Right ventricle myocardium superior (tissue), 1 donor: ENCODE measurements around the gene SARDH. TPM values are rescaled to one million over a fixed set of nuclear protein-coding genes. Genes with fewer than 3 reads are reported as not detected.
"Not testable (repeated sequence)": the region's sequence is repeated elsewhere in the genome, so short reads cannot be mapped to it uniquely, and the experiment has no call there.

Experiments
- ATAC-seq: fragments of 200-7000 bp; cut with Tn5 transposase; one replicate; pipeline ENCODE4 v1.9.1; 2020; ENCODE audit warnings: mild to moderate bottlenecking; ENCODE audit not compliant: poor library complexity
- DNase-seq: peaks from one replicate; pipeline ENCODE4 v3.0.0-alpha.2; 2020
- intact Hi-C: fragments of 100-400 bp; cut with DNase I; formaldehyde crosslinking; loops from one replicate; pipeline ENCODE4 v1.11.2; 2022
- total RNA-seq: library from RNA; stranded (reverse); fragmentation: NEBNext Ultra II Directional; extraction: Animal tissue kit (Norgen Biotek cat#: 25700); gene quantifications from one replicate; pipeline ENCODE4 v1.2.1, GENCODE V29; 2021
- donor health status: DM: no; HTN: yes; CAD: no; lungs with severe emphysema.

The SARDH gene
- total RNA-seq, 1 donor from 2014 or later, result 0.94 TPM

DNA sequence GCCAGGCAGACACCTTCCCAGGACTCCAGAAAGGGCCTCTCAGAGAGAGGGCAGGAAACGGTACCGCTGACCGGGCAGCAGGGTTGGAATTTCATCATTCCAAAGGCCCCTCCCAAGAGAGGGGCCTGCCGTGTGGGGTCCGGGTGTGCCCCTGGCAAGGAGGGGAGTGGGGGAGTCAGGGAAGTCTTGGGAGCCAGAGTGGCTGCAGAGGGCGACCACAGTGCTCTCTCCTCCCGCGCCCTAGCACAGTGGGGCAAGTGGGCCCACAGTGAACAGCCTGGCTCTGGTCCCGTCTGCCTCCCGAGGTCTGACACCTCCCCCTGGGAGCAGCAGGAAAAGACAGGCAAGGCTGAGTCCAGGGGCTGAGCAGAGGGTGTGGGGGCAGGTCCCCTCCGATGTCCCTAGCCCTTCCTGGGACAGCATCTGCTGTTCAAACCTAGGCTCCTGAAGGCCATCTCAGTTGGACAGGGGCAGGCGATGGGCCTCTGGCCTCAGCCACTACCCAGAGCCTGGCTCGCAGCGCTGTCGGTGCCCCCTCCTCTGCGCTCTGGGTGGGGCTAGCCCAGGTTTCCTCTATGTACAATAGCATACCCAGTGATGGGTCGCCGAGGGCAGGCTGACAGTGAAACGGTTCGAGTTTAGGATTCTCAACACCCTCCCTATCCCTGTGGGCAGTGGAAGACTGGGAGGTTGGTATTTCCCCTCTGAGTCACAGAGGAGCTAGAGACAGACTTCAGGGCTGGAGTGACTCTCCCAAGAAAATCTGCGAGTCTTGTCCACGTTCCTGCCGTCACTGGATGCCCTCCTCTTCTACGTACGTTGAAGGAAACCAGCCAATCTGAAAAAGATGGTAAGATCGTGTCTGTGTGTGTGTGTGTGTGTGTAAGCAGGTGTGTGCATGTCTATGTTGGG is 25.4 kb upstream of the SARDH start:
- no peak for ATAC-seq
- peak; percentile 20 for DNase-seq
- intact Hi-C loops, result no loop called here

DNA sequence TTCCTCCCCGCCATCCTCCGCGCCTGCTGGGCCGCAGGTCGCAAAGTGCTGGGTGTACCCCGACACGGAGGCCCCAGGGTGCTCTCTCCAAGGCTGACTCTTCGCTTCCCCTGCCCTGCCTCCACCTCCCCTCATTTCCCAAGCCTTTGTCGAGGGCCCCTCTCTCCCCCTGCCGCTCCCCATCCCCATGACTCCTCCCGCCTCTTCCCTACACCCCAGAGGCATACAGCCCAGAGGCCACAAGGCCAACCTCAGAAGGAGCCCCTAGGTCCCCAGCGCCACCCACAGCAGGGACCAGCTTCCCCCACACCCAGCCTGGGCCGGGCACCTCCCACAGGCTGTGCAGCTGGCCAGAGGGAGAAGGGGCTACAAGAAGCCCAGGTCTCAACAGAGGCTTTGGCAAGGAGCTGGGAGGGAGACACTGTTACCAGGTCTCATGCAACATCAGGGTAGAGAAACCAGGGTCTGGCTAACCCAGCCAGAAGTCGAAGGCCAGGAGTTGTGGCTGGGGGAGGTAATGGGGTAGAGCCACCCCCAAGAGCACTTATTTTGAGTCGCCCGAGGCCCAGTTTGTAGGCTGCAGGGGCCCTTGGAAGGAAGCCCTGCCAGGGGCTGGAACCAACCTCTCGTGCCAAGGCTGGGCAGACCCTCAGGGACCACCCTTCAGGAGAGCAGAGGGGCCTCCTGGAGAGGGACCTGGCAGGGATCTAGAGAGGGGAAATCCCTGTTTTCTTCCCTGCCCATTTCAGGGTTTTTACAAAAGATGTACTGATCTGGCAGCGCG is 24.5 kb upstream of the SARDH start:
- intact Hi-C loops, result no loop called here
- no peak for ATAC-seq
- no peak for DNase-seq

DNA sequence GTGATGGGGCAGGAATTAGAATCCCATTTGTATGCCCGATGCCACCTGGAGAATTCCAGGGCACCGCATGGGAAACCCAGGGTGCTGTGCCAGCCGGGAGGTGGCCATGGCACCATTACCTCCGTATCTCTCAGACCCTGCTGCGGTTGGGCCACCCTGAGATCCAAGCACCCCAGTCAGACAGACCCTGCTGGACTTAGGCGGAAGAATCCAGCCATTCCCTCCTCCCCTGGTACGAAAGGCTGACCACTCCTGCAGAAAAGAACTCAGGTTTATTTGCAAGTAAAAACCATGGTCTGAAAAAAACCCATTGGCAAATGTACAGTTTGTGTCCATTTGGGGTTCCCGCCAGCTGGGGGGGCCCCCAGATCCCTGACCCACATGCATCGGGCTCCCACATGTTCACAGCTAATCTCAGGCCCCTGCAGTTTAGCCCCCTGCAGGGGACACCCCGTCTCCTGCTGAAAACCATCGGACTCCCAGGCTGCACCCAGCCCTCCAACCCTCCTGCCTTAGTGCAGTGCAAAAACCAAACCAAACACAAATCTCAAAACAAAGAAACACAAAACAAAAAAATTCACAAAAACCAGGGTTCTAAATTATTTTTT is 23.6 kb upstream of the SARDH start:
- ATAC-seq, result no peak
- intact Hi-C loops, result no loop called here
- no peak for DNase-seq

DNA sequence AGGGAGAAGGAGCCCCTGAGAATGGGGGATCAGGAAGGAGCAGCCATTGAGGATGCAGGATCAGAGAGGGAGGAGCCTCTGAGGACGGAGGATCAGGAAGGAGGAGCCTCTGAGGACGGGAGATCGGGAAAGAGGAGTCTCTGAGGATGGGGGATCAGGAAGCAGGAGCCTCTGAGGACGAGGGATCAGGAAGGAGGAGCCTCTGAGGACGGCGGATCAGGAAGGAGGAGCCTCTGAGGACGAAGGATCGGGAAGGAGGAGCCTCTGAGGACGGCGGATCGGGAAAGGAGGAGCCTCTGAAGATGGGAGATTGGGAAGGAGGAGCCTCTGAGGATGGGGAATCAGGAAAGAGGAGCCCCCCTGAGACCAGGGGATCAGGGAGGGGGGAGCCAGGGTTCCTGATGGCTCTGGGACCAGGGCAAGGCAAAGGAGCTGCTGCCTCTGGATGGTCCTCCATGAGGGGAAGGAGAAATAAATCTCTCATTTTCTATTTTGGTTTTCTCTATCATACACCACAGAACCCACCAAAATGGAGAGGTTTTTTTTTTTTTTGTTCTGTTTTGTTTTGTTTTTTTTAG is 22.6 kb upstream of the SARDH start:
- ATAC-seq, result no peak
- intact Hi-C loops, result no loop called here

DNA sequence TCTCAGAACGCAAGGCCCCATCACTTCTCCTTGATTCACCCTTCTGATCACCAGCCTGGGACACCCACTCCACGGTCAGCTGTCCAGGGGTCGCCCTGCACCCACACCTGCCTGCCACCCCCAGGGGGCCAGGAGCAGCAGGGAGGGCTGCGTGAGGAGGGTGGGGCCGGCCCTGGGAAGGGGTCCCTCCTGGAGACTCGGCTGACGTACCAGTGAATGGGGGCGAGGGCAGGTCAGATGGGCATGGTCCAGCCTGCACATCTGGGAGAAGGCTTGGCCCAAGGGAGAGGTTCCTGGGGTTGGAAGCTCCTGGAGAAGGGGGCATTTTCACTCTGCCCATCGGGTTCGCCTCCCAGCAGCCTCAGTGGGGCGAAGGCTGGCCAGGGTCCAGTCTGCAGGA is 21.8 kb upstream of the SARDH start:
- intact Hi-C loops, result no loop called here
- peak; percentile 7 for ATAC-seq
- no peak for DNase-seq

More for the DNA sequence above, 22.6 kb upstream of the SARDH start:
- no peak for DNase-seq

DNA sequence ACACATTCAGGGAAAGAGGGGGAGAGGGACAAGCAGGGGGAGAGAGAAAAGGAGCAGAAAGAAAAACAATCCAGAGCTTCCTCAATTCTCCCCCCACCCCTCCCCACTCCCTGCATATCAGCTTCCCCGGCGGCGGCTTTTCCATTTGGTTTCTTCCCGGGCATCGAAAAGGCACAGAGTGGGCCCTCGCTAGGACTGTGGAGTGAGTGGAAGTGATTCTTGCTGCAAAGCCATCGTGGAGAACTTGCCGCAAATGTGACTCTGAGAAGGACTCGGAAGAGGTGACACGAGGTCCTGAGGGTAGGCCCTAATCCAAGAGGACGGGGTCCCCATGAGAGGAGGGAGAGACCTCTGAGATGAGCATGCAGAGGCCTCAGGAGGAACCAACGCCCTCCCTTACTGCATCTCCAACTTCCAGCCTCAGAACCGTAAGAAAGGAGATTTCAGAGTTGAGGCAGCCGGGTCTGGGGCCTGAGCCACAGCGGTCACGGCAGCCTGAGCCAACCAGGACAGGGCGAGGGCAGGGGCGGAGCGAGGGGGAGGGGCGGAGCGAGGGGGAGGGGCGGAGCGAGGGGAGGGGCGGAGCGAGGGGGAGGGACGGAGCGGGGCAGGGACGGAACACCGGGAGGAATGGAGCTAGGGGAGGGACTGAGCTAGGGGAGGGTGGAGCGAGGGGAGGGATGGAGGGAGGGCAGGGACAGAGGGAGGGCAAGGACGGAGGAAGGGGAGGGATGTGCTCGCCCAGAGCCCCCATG is 21.2 kb upstream of the SARDH start:
- peak; percentile 84 for ATAC-seq
- DNase-seq, result peak; percentile 64
- intact Hi-C loops, result no loop called here

DNA sequence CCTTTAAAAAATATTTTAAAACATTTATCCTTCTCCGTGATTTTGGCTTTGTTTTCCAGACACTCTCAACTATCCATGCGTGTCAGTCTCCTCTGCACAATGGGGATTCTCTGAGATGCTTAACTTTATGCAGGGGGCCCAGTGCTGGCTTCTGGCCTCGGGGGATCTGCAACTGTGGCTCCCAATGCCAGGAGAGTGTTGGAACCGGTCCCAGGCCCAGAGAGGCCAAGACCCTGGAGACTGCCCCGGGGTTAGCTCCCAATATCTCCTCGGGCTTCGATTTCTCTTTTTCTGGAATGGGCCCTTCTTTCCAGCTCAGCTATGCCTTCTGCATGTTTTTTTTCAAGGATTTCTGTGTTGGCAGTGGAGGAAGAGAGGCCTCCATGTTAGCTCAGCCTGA is 20.1 kb upstream of the SARDH start:
- intact Hi-C loops, result no loop called here
- no peak for DNase-seq
- no peak for ATAC-seq

DNA sequence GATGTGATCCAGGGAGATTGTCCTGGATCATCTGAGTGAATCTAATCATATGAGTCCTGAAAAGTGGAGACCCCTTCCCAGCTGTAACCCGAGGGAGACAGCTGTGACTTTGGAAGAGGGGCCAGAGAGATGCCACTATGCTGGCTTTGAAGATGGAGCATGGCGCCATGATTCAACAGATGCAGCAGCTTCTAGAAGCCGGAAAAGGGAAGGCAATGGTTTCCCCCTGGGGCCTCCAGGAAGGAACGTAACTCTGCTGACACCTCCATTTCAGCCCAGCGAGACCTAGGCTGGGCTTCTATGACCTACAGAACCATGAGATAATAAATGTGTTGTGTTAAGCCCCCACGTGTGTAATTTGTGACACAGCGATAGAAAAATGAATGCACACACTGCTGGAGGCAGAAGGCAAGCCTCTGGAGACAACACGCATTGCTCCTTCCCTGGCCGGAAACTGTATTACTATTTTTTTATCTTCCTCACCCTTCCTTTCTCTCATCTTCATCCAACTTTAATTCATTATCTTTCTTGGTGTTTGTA is 16.6 kb upstream of the SARDH start:
- intact Hi-C loops, result no loop called here
- DNase-seq, result no peak
- ATAC-seq, result no peak

DNA sequence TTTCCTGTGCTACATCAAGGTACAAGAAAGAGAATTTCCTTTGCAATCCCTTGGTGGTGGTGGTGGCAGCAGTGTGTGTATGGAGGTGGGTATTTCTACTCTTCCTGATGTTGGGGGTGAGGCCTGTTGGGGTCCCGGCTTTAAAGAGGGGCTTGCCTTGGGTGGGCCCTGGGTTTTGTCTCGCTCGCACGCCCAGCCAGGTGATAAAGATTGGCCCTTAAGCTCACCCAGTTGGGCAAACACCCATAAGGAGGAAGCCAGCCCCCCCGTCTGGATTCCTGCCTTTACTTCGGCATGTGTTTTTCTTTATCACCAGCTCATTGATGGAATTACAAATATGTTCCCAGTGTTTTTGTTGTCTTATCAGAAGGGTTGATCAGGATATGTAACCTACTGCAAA is 16.0 kb upstream of the SARDH start:
- peak; percentile 26 for DNase-seq
- intact Hi-C loops, result no loop called here
- no peak for ATAC-seq

DNA sequence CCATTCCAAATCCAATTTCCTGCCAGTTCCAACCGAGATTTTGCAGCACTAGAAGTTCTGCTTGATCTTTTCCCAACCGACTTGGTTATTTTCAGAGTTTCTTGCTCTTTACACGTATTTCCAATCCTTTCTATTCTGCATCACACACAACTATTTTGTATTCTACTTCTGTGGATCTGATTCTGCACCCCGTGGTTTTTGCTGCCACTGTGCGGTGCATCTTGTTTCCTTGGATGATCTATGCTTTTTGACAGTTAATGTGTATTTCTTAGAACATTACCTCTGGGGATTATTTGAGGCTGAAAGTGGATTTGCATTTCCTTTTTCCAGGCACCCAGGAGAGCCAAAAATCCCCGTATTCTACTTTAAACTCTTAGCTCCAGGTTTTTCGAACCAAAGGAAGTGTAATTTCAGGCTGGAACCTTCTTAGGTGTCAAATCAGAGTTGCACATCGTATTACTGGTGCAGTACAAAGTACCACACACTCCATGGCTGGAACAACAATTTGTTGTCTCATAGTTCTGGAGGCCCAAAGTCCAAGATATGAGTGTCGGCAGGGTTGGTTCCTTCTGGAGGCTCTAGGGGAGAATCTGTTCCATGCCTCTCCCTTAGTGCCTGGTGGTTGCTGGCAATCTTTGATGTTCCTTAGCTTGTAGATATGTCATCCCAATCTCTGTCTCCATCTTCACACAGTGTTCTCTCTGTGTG is 14.7 kb upstream of the SARDH start:
- no peak for DNase-seq
- no peak for ATAC-seq
- intact Hi-C loops, result no loop called here

DNA sequence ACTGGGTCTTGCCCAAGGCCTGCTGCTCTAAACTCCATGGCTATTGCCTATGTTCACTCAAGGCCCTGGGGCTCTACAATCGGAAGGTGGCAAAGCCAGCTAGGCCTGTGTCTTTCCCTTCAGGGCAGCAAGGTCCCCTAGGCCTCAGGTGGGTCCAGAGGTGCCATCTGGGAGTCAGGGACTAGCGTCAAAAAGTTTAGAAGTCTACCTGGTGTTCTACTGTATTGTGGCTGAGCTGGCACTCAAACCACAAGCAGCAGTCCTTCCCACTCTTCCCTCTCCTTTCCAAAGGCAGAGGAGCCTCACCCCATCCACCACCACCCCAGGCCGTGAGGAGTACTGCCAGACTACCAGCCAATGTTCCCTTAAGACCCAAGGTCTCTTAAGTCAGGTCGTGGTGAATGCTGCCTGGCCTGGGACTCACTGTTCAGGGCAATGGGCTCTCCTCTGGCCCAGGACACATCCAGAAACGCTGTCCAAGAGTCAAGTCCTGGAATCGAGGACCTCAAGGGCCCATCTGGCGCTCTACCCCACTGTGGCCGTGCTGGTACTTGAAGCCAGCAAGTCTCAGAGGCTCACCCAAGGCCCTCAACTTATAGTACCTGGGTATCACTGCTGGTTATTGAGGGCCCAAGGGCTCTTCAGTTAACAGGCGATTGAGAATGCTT is 13.0 kb upstream of the SARDH start:
- intact Hi-C loops, result no loop called here
- ATAC-seq (no peak), DNase-seq (no peak)

DNA sequence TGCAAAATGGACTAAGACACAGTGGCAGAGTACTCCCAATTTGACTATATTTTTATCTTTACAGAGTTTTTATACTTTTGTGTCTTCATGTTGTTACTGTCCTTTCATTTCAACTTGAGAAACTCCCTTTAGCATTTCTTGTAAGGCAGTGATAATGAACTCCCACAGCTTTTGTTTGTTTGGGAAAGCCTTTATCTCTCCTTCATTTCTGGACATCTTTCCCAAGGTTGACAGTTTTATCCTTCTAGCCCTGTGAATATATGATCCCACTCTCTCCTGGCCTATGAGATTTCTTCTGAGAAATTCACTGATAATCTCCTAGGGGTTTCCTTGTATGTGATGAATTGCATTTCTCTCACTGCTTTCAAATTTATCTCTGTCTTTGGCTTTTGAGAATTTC is 9.2 kb upstream of the SARDH start:
- no peak for DNase-seq
- intact Hi-C loops, result no loop called here
- ATAC-seq, result no peak

DNA sequence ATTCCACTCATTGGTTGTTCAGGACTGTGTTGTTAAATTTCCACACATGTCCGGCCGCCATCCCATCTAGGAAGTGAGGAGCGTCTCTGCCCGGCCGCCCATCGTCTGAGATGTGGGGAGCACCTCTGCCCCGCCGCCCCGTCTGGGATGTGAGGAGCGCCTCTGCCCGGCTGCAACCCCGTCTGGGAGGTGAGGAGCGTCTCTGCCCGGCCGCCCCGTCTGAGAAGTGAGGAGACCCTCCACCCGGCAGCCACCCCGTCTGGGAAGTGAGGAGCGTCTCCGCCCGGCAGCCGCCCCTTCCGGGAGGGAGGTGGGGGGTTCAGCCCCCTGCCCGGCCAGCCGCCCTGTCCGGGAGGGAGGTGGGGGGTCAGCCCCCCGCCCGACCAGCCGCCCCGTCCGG is 6.4 kb upstream of the SARDH start:
- DNase-seq, ATAC-seq, intact Hi-C loops: not testable (repeated sequence)

DNA sequence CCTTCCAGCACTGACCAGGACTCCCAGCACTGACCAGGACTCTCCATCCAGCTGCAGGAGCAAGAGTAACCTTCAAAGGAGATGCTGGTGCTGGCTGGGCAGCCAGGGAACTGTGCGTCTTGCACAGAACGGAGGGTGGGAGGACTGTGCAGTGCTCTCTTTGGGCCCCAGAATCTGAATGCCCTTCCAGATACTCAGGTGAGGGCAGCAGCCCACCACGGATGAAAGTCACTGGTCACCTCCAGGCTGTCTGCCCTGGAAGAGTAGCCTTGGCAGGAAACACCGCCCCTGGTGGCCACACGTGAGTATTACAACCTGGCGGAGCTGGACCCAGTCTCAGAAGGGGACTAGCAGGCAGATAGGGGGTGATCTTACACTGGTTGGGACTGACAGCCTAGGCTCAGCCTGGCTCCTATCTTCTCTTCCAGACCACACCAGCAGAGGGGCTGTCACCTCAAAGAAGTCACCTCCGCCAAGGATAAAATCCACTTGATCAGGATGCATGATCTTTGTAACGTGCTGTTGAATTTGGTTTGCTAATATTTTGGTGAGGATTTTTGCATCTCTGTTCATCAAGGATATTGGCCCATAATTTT is 4.8 kb upstream of the SARDH start:
- DNase-seq (peak; percentile 80), ATAC-seq (peak; percentile 78)
- intact Hi-C loops, result no loop called here

DNA sequence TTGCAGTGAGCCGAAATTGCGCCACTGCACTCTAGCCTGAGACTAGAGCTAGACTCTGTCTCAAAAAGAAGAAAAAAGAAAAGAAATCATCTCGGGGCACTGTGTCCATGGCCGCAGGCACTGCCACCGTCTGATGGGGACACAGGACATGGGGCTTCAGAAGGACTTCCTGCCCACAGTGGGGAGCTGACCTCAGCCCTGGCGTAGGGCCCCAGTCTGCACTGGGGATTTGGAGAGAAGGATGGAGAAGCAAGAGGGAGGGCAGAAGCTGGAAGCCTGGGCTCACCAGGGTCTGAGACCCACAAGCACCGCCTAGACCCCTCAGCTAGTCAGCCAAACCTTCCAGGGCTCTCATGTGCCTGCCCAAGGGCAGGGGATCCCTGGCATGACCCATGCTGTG is 4.1 kb upstream of the SARDH start:
- intact Hi-C loops, result no loop called here
- DNase-seq (no peak), ATAC-seq (no peak)

DNA sequence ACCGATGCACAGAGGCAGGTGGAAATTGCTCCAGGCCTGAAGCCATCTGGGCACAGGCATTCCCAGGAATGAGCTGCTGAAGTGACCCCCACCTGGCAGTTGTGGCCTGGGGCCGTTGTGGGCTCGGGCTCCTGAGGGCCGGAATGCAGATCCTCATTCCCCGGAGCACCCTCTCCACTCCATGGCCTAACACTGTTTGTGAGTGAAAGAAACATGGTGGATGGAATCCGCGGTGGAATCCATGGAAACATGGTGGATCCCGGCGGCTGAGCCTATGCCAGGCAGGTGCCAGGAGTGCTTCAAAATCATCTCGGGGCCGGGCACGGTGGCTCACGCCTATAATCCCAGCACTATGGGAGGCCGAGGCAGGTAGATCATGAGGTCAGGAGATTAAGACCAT is 3.6 kb upstream of the SARDH start:
- intact Hi-C loops, result no loop called here
- peak; percentile 30 for DNase-seq
- ATAC-seq, result no peak

DNA sequence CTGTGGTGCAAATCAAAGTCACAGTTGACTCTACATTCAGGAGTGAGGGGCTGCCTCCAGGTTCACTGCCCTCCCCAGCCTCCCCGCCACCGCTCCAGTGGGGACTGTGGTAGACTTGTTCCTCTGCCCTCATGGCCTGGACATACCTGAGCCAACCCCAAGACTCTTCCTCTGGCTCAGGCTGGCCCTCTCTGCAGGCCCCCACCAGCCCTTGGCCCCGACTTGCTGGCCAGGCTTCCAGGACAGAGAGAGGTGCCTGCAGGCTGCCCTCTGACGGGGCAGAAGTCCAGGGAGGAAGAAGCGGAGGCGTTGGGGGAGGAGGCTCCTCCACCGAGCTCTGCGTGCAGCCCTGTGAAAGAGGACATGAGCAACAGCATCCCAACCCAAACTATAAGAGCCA is 2.8 kb upstream of the SARDH start:
- no peak for ATAC-seq
- peak; percentile 19 for DNase-seq
- intact Hi-C loops, result no loop called here
